K562 (cell line): ENCODE measurements around the gene LBX1. TPM values are rescaled to one million over a fixed set of nuclear protein-coding genes. Genes with fewer than 3 reads are reported as not detected.

Experiments used
- ATF7 ChIP-seq: fragments of 450-650 bp; IDR thresholded peaks from 2 replicates; pipeline ENCODE4 v1.7.1; 2014; ENCODE audit warnings: mild to moderate bottlenecking, moderate library complexity
- CTBP1 ChIP-seq: fragments of 450-650 bp; IDR thresholded peaks from 2 replicates; pipeline ENCODE4 v1.6.1; 2016; ENCODE audit warnings: borderline replicate concordance
- IFI16 ChIP-seq: fragments of 250-450 bp; sonication (Bioruptor Pico); IDR thresholded peaks from 2 replicates; pipeline ENCODE4 v2.1.2; 2022; ENCODE audit warnings: mild to moderate bottlenecking, inconsistent platforms
- ILK ChIP-seq: fragments of 450-650 bp; IDR thresholded peaks from 2 replicates; pipeline ENCODE4 v1.6.1; 2016; ENCODE audit warnings: missing genetic modification characterization, low read depth, mild to moderate bottlenecking, missing compliant biosample characterization, moderate library complexity, borderline replicate concordance
- KDM1A ChIP-seq, 2 experiments: fragments of 450-650 bp; IDR thresholded peaks; 2 replicates each; pipeline ENCODE4 v1.6.1; 2016; ENCODE audit warnings: mild to moderate bottlenecking in 2 of 2
- MYNN ChIP-seq, 2 experiments: sonication (generic); formaldehyde crosslinking in 1 of 2; IDR thresholded peaks; 2 replicates each; pipeline versions ENCODE4 v1.5.0 to v1.6.1; 2016 to 2020; ENCODE audit warnings: antibody characterized with exemption in 1 of 2, missing genetic modification reagents in 1 of 2
- RBBP5 ChIP-seq: fragments of 200-600 bp; sonication (generic); IDR thresholded peaks from 2 replicates; pipeline ENCODE4 v1.6.1; 2012; ENCODE audit warnings: borderline replicate concordance, mild to moderate bottlenecking, low read length, control low read depth, inconsistent platforms; ENCODE audit not compliant: insufficient read depth, poor library complexity, severe bottlenecking
- SIRT6 ChIP-seq: IDR thresholded peaks from one replicate; pipeline ENCODE4 v1.6.1; 2012; ENCODE audit warnings: low read depth, mild to moderate bottlenecking, control low read depth, inconsistent platforms, low read length, moderate library complexity
- STAT5A ChIP-seq: IDR thresholded peaks from 2 replicates; pipeline ENCODE4 v1.6.1; 2012; ENCODE audit warnings: low read length, inconsistent platforms, borderline replicate concordance
- ZNF354B ChIP-seq: fragments of 250-450 bp; sonication (Bioruptor Pico); IDR thresholded peaks from 2 replicates; pipeline ENCODE4 v1.4.0; 2020
- polyA plus RNA-seq, 8 experiments: library from polyadenylated mRNA; depleted of rRNA in 4 of 8; stranded (reverse) in 5 of 8; unstranded in 3 of 8; fragments of >200 nt; fragmentation: Nextera tagmentation in 2 of 8; fragmentation: Illumina TruSeq in 1 of 8; extraction: Ambion mirVana in 2 of 8; extraction: Trizol in 1 of 8; gene quantifications; 2 replicates each; pipeline versions ENCODE4 v1.2.1 to v1.2.3, GENCODE V29; 2011 to 2014; ENCODE audit warnings: inconsistent platforms in 1 of 8, missing spikeins in 1 of 8
- total RNA-seq, 7 experiments: library from RNA; depleted of rRNA in 6 of 7; stranded (reverse); fragments of >200 nt in 6 of 7; fragmentation: Illumina TruSeq in 2 of 7; extraction: Trizol in 2 of 7; gene quantifications; 2 replicates each; pipeline versions ENCODE4 v1.2.1 to v1.2.3, GENCODE V29; 2011 to 2021; ENCODE audit warnings: low replicate concordance in 1 of 7
- TF ChIP-seq, protein P1 (sequence below), 2 experiments: fragments of 450-650 bp; formaldehyde crosslinking in 1 of 2; IDR thresholded peaks; 2 replicates each; pipeline versions ENCODE4 v1.4.0 to v1.6.1; 2014 to 2020; ENCODE audit warnings: mild to moderate bottlenecking in 2 of 2, borderline replicate concordance in 1 of 2, low read depth in 1 of 2

The LBX1 gene
- total and polyA plus RNA-seq, 9 of the 15 experiments (the other 6 are each of a cell fraction or from before 2014, with no cell fraction given) = not detected

DNA sequence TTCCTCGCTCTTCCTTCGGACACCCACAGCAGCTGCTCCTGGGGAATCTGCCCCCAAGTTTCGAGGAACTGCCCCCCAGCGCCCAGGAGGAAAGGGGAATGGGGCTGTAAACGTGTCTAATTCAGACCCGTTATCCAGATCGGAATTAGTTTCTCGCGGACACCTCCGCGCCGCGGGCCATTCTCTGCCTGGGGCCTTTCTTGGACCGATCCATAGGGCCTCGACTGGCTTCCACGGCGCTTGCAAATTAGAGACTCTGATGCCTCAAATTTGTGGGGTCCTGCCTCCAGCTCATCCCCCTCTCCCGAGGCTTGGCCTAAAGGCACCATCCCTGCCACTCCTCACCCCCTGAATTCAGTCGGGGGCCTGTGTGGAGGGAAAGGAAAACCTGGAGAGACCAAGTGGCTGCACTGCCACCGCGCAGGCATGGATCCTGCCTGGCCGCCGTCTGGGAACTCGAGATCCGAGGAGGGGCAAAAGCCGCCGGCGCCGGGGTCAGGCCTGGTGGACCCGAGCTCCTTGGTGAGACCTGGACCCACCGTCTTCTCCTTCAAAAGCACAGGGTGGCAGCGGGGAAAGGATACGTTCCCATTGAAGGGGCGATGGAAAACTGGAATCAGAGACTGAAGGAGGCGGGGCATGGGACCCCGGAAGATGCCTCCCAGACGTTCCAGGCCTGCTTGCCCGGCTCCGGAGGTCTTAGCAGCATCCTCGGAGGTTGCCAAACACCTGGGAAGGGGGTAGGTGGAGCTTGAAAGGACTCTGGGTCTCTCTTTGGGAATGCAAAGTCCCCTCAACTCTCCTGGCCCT is 13.7 kb downstream of the LBX1 start (continued):
- TF ChIP-seq, protein P1, sequence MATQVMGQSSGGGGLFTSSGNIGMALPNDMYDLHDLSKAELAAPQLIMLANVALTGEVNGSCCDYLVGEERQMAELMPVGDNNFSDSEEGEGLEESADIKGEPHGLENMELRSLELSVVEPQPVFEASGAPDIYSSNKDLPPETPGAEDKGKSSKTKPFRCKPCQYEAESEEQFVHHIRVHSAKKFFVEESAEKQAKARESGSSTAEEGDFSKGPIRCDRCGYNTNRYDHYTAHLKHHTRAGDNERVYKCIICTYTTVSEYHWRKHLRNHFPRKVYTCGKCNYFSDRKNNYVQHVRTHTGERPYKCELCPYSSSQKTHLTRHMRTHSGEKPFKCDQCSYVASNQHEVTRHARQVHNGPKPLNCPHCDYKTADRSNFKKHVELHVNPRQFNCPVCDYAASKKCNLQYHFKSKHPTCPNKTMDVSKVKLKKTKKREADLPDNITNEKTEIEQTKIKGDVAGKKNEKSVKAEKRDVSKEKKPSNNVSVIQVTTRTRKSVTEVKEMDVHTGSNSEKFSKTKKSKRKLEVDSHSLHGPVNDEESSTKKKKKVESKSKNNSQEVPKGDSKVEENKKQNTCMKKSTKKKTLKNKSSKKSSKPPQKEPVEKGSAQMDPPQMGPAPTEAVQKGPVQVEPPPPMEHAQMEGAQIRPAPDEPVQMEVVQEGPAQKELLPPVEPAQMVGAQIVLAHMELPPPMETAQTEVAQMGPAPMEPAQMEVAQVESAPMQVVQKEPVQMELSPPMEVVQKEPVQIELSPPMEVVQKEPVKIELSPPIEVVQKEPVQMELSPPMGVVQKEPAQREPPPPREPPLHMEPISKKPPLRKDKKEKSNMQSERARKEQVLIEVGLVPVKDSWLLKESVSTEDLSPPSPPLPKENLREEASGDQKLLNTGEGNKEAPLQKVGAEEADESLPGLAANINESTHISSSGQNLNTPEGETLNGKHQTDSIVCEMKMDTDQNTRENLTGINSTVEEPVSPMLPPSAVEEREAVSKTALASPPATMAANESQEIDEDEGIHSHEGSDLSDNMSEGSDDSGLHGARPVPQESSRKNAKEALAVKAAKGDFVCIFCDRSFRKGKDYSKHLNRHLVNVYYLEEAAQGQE (IDR thresholded peaks at IDR 0.05; ENCODE audit: borderline replicate concordance) = no peak
- TF ChIP-seq, protein P1 (CRISPR knock-in tag; IDR thresholded peaks at IDR 0.05; ENCODE audit: low read depth) = no peak
- TF ChIP-seq IFI16 (no peak), ILK (tag) (no peak), KDM1A (IDR thresholded peaks at IDR 0.05) (no peak), RBBP5 (no peak), MYNN (IDR thresholded peaks at IDR 0.05) (no peak), MYNN (CRISPR knock-in tag; IDR thresholded peaks at IDR 0.05) (no peak), SIRT6 (no peak), ZNF354B (CRISPR knock-in tag) (no peak), STAT5A (no peak), ATF7 (no peak), CTBP1 (no peak)
